Measurements from ENCODE around the gene METTL4. TPM values are rescaled to one million over a fixed set of nuclear protein-coding genes. Genes with fewer than 3 reads are reported as not detected.
A peak's percentile ranks its signal among the peaks of the same experiment; 100 is the strongest.

The METTL4 gene
- polyA plus RNA-seq (2011; rRNA removed) (10.1 and 14.9 TPM in 2 replicates), polyA plus RNA-seq (2017; fragmentation: RNase III; extraction: RNeasy Plus Mini Kit Qiagen cat#74134 plus additional on column Dnase treatment) (6.1 to 7.1 TPM (median 6.5 TPM) in 3 replicates), polyA minus RNA-seq (2011; rRNA and poly(A)+ RNA removed) (3.2 and 5.2 TPM in 2 replicates)
- polyA plus RNA-seq (2012; cell fraction: cytosol; rRNA removed) = 2.7 and 2.9 TPM in 2 replicates
- 1.7 and 4.1 TPM in 2 replicates for polyA plus RNA-seq (2012; cell fraction: nucleus; rRNA removed)

- Histone ChIP-seq H3K4me3 (peak within 1 kb of the TSS; percentile 85), H3K27ac (peak within 1 kb of the TSS; percentile 94 to 96), H3K4me1 (peaks cover 19% of the 10 kb centered on the region), H3K9me3 (no peaks in the 10 kb centered on the region), H3K4me2 (peak within 1 kb of the TSS; percentile 93)
- DNase-seq (ENCODE audit: low read depth in 1 of 2, low spot score in 1 of 2) (peak; percentile 38 to 90), FAIRE-seq (no peak), ATAC-seq (peak; percentile 89 to 91)
- POLR2A ChIA-PET = interaction anchor here (1.1 kb wide), 1 partner anchor 84 kb away, joined by 4 read pairs; no protein-coding TSS in a partner anchor
- TF ChIP-seq ZNF302 (CRISPR knock-in tag; IDR thresholded peaks at IDR 0.05) (no peak), FOSL2 (IDR thresholded peaks at IDR 0.05) (no peak), FOSL2 (CRISPR knock-in tag; IDR thresholded peaks at IDR 0.05) (peak; percentile 29; the same call in 1 of the 2 replicates), PHF8 (IDR thresholded peaks at IDR 0.05; ENCODE audit: borderline replicate concordance, low read depth) (peak; percentile 48; the same call in 1 of the 2 replicates), MAX (IDR thresholded peaks at IDR 0.05) (peak; percentile 78), SREBF2 (IDR thresholded peaks at IDR 0.05) (no peak), CTCF (IDR thresholded peaks at IDR 0.05) (no peak), REST (IDR thresholded peaks at IDR 0.05) (no peak), MYC (IDR thresholded peaks at IDR 0.05; ENCODE audit: borderline replicate concordance, low read length) (peak; percentile 54; the same call in 1 of the 2 replicates), TFCP2L1 (CRISPR knock-in tag; IDR thresholded peaks at IDR 0.05) (no peak), RFX5 (IDR thresholded peaks at IDR 0.05) (no peak), POLR2A (IDR thresholded peaks at IDR 0.05; ENCODE audit: low read length) (peak; percentile 46), HDAC2 (IDR thresholded peaks at IDR 0.05) (no peak), ESRRA (IDR thresholded peaks at IDR 0.05; ENCODE audit: borderline replicate concordance, low read length) (no peak), CHD4 (IDR thresholded peaks at IDR 0.05; ENCODE audit: borderline replicate concordance) (no peak), ZC3H11A (IDR thresholded peaks at IDR 0.05) (no peak), HES2 (IDR thresholded peaks at IDR 0.05) (no peak), E2F6 (IDR thresholded peaks at IDR 0.05; ENCODE audit: borderline replicate concordance, low read depth) (peak; percentile 60; the same call in 1 of the 2 replicates), EHMT2 (IDR thresholded peaks at IDR 0.05; ENCODE audit: low read depth) (no peak), NFE2L2 (conservative IDR thresholded peaks at IDR 0.05; ENCODE audit: low read length) (no peak), JUN (IDR thresholded peaks at IDR 0.05) (peak in 1 of 2 experiments; percentile 78; a peak in 3 of 5 replicates), HMGXB4 (CRISPR knock-in tag; IDR thresholded peaks at IDR 0.05; ENCODE audit: borderline replicate concordance) (no peak)
- 2% methylated on average over 26 of the region's 55 CpGs for WGBS (ENCODE audit: missing lambda C conversion rate)
- CTCF ChIA-PET = interaction anchor here (0.6 to 1.2 kb wide), 2 partner anchors 84 to 996 kb away, joined by 3 read pairs; partner anchors contain the start of gene SMCHD1
Measured at GRCh38 chr18:2571200-2572170, at the start of gene METTL4, which contains the start of gene NDC80. TSS of gene METTL4 (minus strand) at chr18:2571505. CDS start at chr18:2567216, 4,289 bp downstream. TSS of gene NDC80 (plus strand) at chr18:2571557. CDS start at chr18:2572986, 1,429 bp downstream.

All from A549 (cell line).